K562 (cell line): ENCODE data around the gene MAP2K3. TPM values are rescaled to one million over a fixed set of nuclear protein-coding genes. Genes with fewer than 3 reads are reported as not detected.

Experiments
- ATF3 ChIP-seq, 2 experiments: fragments of 450-650 bp in 1 of 2; sonication (generic) in 1 of 2; formaldehyde crosslinking in 1 of 2; IDR thresholded peaks in 1 of 2; conservative IDR thresholded peaks in 1 of 2; 2 replicates each; pipeline versions ENCODE4 v1.6.1 to v1.8.1; 2016 to 2023; ENCODE audit warnings: mild to moderate bottlenecking in 2 of 2, moderate library complexity in 2 of 2, inconsistent platforms in 1 of 2, missing genetic modification reagents in 1 of 2
- CREB5 ChIP-seq: fragments of 250-450 bp; sonication (Bioruptor Pico); IDR thresholded peaks from 2 replicates; pipeline ENCODE4 v1.5.0; 2020; ENCODE audit warnings: mild to moderate bottlenecking
- ELK1 ChIP-seq: sonication (generic); formaldehyde crosslinking; IDR thresholded peaks from 2 replicates; pipeline ENCODE4 v1.8.1; 2022; ENCODE audit warnings: missing genetic modification reagents
- FOSL1 ChIP-seq: fragments of 200-800 bp; sonication (Bioruptor generic); conservative IDR thresholded peaks from 2 replicates; pipeline ENCODE4 v1.6.1; 2016; ENCODE audit warnings: missing genetic modification characterization, missing compliant biosample characterization
- HOXB6 ChIP-seq: fragments of 250-450 bp; sonication (Bioruptor Pico); IDR thresholded peaks from 2 replicates; pipeline ENCODE4 v1.5.1; 2022; ENCODE audit warnings: mild to moderate bottlenecking, borderline replicate concordance
- JUND ChIP-seq, 2 experiments: IDR thresholded peaks; 2 replicates in 1 of 2; 3 replicates in 1 of 2; pipeline ENCODE4 v1.6.1; 2011; ENCODE audit warnings: borderline replicate concordance in 2 of 2, low read depth in 2 of 2, low read length in 2 of 2, improper control_type of control experiment in 1 of 2, missing biosample characterization in 1 of 2, missing genetic modification characterization in 1 of 2, missing genetic modification reagents in 1 of 2
- NFIC ChIP-seq: fragments of 450-650 bp; IDR thresholded peaks from 2 replicates; pipeline ENCODE4 v1.6.1; 2017; ENCODE audit warnings: mild to moderate bottlenecking, inconsistent platforms
- NR4A1 ChIP-seq, 2 experiments: fragments of 250-450 bp in 1 of 2; fragments of 450-650 bp in 1 of 2; sonication (Bioruptor Pico) in 1 of 2; IDR thresholded peaks; 2 replicates each; pipeline versions ENCODE4 v1.4.0 to v1.6.1; 2016 to 2020; ENCODE audit warnings: mild to moderate bottlenecking in 2 of 2, missing compliant biosample characterization in 1 of 2, missing genetic modification characterization in 1 of 2, moderate library complexity in 1 of 2
- POLR2AphosphoS5 ChIP-seq: IDR thresholded peaks from 2 replicates; pipeline ENCODE4 v1.6.1; 2011; ENCODE audit warnings: mild to moderate bottlenecking, low read depth, low read length, moderate library complexity; ENCODE audit not compliant: control insufficient read depth, insufficient read depth
- RBFOX2 ChIP-seq: fragments of 200-400 bp; formaldehyde crosslinking; IDR thresholded peaks from 2 replicates; pipeline ENCODE4 v1.6.1; 2017; ENCODE audit warnings: low read depth, mild to moderate bottlenecking, low read length, moderate library complexity
- RBM25 ChIP-seq: fragments of 200-400 bp; formaldehyde crosslinking; IDR thresholded peaks from 2 replicates; pipeline ENCODE4 v1.6.1; 2018; ENCODE audit warnings: low read length, low read depth, moderate library complexity; ENCODE audit not compliant: severe bottlenecking
- RBM39 ChIP-seq: fragments of 200-400 bp; formaldehyde crosslinking; optimal IDR thresholded peaks from 2 replicates; pipeline ENCODE3; 2018; ENCODE audit warnings: low read depth, low read length
- SMARCA4 ChIP-seq: fragments of 450-650 bp; IDR thresholded peaks from 2 replicates; pipeline ENCODE4 v1.6.1; 2016
- SMARCE1 ChIP-seq: fragments of 450-650 bp; IDR thresholded peaks from 2 replicates; pipeline ENCODE4 v1.7.1; 2016; ENCODE audit warnings: mild to moderate bottlenecking
- SNAPC5 ChIP-seq: fragments of 250-450 bp; sonication (Bioruptor Pico); IDR thresholded peaks from 2 replicates; pipeline ENCODE4 v1.8.0; 2021; ENCODE audit warnings: moderate library complexity, mild to moderate bottlenecking, inconsistent platforms
- SRSF3 ChIP-seq: fragments of 200-400 bp; formaldehyde crosslinking; IDR thresholded peaks from 2 replicates; pipeline ENCODE4 v1.6.1; 2016; ENCODE audit warnings: mild to moderate bottlenecking, low read length, moderate library complexity; ENCODE audit not compliant: insufficient read depth
- ZNF232 ChIP-seq: sonication (generic); formaldehyde crosslinking; IDR thresholded peaks from 2 replicates; pipeline ENCODE4 v1.8.0; 2022; ENCODE audit warnings: mild to moderate bottlenecking, missing genetic modification reagents
- ZNF239 ChIP-seq: fragments of 250-450 bp; sonication (Bioruptor Pico); IDR thresholded peaks from 2 replicates; pipeline ENCODE4 v1.4.0; 2020; ENCODE audit warnings: mild to moderate bottlenecking
- polyA plus RNA-seq, 8 experiments: library from polyadenylated mRNA; depleted of rRNA in 4 of 8; stranded (reverse) in 5 of 8; unstranded in 3 of 8; fragments of >200 nt; fragmentation: Nextera tagmentation in 2 of 8; fragmentation: Illumina TruSeq in 1 of 8; extraction: Ambion mirVana in 2 of 8; extraction: Trizol in 1 of 8; gene quantifications; 2 replicates each; pipeline versions ENCODE4 v1.2.1 to v1.2.3, GENCODE V29; 2011 to 2014; ENCODE audit warnings: inconsistent platforms in 1 of 8, missing spikeins in 1 of 8
- total RNA-seq, 7 experiments: library from RNA; depleted of rRNA in 6 of 7; stranded (reverse); fragments of >200 nt in 6 of 7; fragmentation: Illumina TruSeq in 2 of 7; extraction: Trizol in 2 of 7; gene quantifications; 2 replicates each; pipeline versions ENCODE4 v1.2.1 to v1.2.3, GENCODE V29; 2011 to 2021; ENCODE audit warnings: low replicate concordance in 1 of 7

Gene MAP2K3
- total and polyA plus RNA-seq, 9 of the 15 experiments (the other 6 are each of a cell fraction or from before 2014, with no cell fraction given): 0.18 to 14.8 (median 3.5) TPM

- TF ChIP-seq ATF3 (IDR thresholded peaks at IDR 0.05): peak; percentile 65
- TF ChIP-seq ATF3 (CRISPR knock-in tag; conservative IDR thresholded peaks at IDR 0.05): no peak
- no peak for TF ChIP-seq NR4A1 (CRISPR knock-in tag; IDR thresholded peaks at IDR 0.05)
- TF ChIP-seq NR4A1 (tag; IDR thresholded peaks at IDR 0.05): 0 out of 2 replicates have a peak, but pooled peaks have one; percentile 16
- no peak for TF ChIP-seq HOXB6 (CRISPR knock-in tag)
- TF ChIP-seq JUND (IDR thresholded peaks at IDR 0.05; ENCODE audit: borderline replicate concordance, low read depth, low read length): peak; percentile 75; the same call in 1 of the 2 replicates
- TF ChIP-seq JUND (tag; IDR thresholded peaks at IDR 0.05; ENCODE audit: borderline replicate concordance, low read depth, low read length): peak; percentile 62; the same call in 2 of the 3 replicates
- peak; percentile 83 for TF ChIP-seq SMARCA4
- no peak for TF ChIP-seq SNAPC5 (CRISPR knock-in tag)
- no peak for TF ChIP-seq ELK1
- TF ChIP-seq ZNF232: no peak
- TF ChIP-seq CREB5: no peak
- TF ChIP-seq NFIC: peak; percentile 96
- TF ChIP-seq POLR2AphosphoS5: peak; percentile 63; the same call in 1 of the 2 replicates
- no peak for TF ChIP-seq RBFOX2
- TF ChIP-seq RBM25: peak; percentile 11
- peak; percentile 73 for TF ChIP-seq SMARCE1
- peak; percentile 33 for TF ChIP-seq RBM39
- no peak for TF ChIP-seq ZNF239
- no peak for TF ChIP-seq SRSF3
- TF ChIP-seq FOSL1 (tag): peak; percentile 58
Observed at GRCh38 chr17:21272881-21273792, 11.4 kb upstream of the MAP2K3 start (continued).
